ENCODE measurements around the gene MTHFD1. TPM values are rescaled to one million over a fixed set of nuclear protein-coding genes. Genes with fewer than 3 reads are reported as not detected.
"Not testable (repeated sequence)": the region's sequence is repeated elsewhere in the genome, so short reads cannot be mapped to it uniquely, and the experiment has no call there.

Gene MTHFD1
- polyA plus RNA-seq, 2 of the 4 experiments (the other 2 are of a cell fraction) = 105 to 159 TPM

GRCh38 chr14:64364907-64365306 lies 23.2 kb upstream of the MTHFD1 start:
- WGBS (ENCODE audit: missing lambda C conversion rate) = 84% methylated on average over 3 of the region's 3 CpGs
- Histone ChIP-seq H3K27ac (no peak overlapping the region), H3K9me3 (no peaks in the 10 kb centered on the region), H3K4me1 (no peaks in the 10 kb centered on the region), H3K4me3 (no peak overlapping the region), H3K4me2 (no peak overlapping the region)
- ATAC-seq (no peak), DNase-seq (ENCODE audit: low read depth in 1 of 2, low spot score in 1 of 2) (no peak), FAIRE-seq (no peak)
- TF ChIP-seq TFCP2L1 (CRISPR knock-in tag; IDR thresholded peaks at IDR 0.05) (no peak), FOSB (CRISPR knock-in tag; IDR thresholded peaks at IDR 0.05) (no peak), JUNB (IDR thresholded peaks at IDR 0.05) (no peak), MAX (IDR thresholded peaks at IDR 0.05) (no peak), ESRRA (IDR thresholded peaks at IDR 0.05; ENCODE audit: borderline replicate concordance, low read length) (no peak), EHMT2 (IDR thresholded peaks at IDR 0.05; ENCODE audit: low read depth) (no peak)
- ChIA-PET CTCF (interaction anchor here (0.6 kb wide), 3 partner anchors 8 to 29 kb away, joined by 3 to 5 read pairs (median 3); no protein-coding TSS in a partner anchor), POLR2A (no interaction called here)

GRCh38 chr14:64365358-64365889 lies 22.7 kb upstream of the MTHFD1 start:
- 84% methylated on average over 9 of the region's 9 CpGs for WGBS (ENCODE audit: missing lambda C conversion rate)
- H3K4me3 ChIP-seq; POLR2A ChIA-PET; H3K4me1 ChIP-seq; DNase-seq (ENCODE audit: low read depth in 1 of 2, low spot score in 1 of 2); H3K4me2 ChIP-seq; H3K9me3 ChIP-seq; FAIRE-seq; H3K27ac ChIP-seq; ATAC-seq: not testable (repeated sequence)
- CTCF ChIA-PET = interaction anchor here (0.6 to 1.1 kb wide), 3 partner anchors 8 to 28 kb away, joined by 3 to 5 read pairs (median 3); no protein-coding TSS in a partner anchor

GRCh38 chr14:64369201-64369600 lies 19.0 kb upstream of the MTHFD1 start:
- ChIA-PET CTCF (interaction anchor here (0.7 kb wide), 1 partner anchor 24 kb away, joined by 3 read pairs; no protein-coding TSS in a partner anchor), POLR2A (no interaction called here)
- ATAC-seq = no peak
- no peak for FAIRE-seq
- no peaks in the 10 kb centered on the region for H3K9me3 ChIP-seq
- H3K4me1 ChIP-seq = no peaks in the 10 kb centered on the region
- no peak overlapping the region for H3K4me3 ChIP-seq
- no peak for TF ChIP-seq MAZ (IDR thresholded peaks at IDR 0.05; ENCODE audit: borderline replicate concordance, low read depth, low read length)
- TF ChIP-seq CBX2 (IDR thresholded peaks at IDR 0.05; ENCODE audit: borderline replicate concordance, low read depth) = no peak
- no peak for TF ChIP-seq NFE2L2 (conservative IDR thresholded peaks at IDR 0.05; ENCODE audit: low read length)
- no peak overlapping the region for H3K4me2 ChIP-seq
- no peak overlapping the region for H3K27ac ChIP-seq
- DNase-seq (ENCODE audit: low read depth in 1 of 2, low spot score in 1 of 2) = no peak
- 92% methylated on average over 2 of the region's 2 CpGs for WGBS (ENCODE audit: missing lambda C conversion rate)

- Histone ChIP-seq H3K27ac (peak overlapping the region; percentile 86 to 95), H3K4me2 (peak overlapping the region; percentile 95), H3K4me3 (peak overlapping the region; percentile 77), H3K4me1 (peaks cover 8% of the 10 kb centered on the region; the same call in 2 of the 3 replicates), H3K9me3 (no peaks in the 10 kb centered on the region)
- ChIA-PET POLR2A (interaction anchor here (0.7 to 2.3 kb wide), 16 partner anchors 8 to 746 kb away, joined by 3 to 16 read pairs (median 6); partner anchors contain the start of genes CHURC1, HSPA2, WDR89 and ZBTB1), CTCF (interaction anchor here (0.9 to 1.7 kb wide), 12 partner anchors 9 to 249 kb away, joined by 3 to 8 read pairs (median 3); no protein-coding TSS in a partner anchor)
- ATAC-seq (peak; percentile 64 to 66), DNase-seq (ENCODE audit: low read depth in 1 of 2, low spot score in 1 of 2) (peak; percentile 41 to 54), FAIRE-seq (no peak)
- 4% methylated on average over 23 of the region's 28 CpGs for WGBS (ENCODE audit: missing lambda C conversion rate)
- TF ChIP-seq EHF (CRISPR knock-in tag; IDR thresholded peaks at IDR 0.05) (no peak), RARB (CRISPR knock-in tag; IDR thresholded peaks at IDR 0.05) (no peak), ZNF302 (CRISPR knock-in tag; IDR thresholded peaks at IDR 0.05) (no peak), TP53 (CRISPR knock-in tag; IDR thresholded peaks at IDR 0.05) (0 out of 2 replicates have a peak, but pooled peaks have one; percentile 26), NR3C1 (IDR thresholded peaks at IDR 0.05) (no peak), NFE2L2 (conservative IDR thresholded peaks at IDR 0.05; ENCODE audit: low read length) (no peak), FOXS1 (CRISPR knock-in tag; IDR thresholded peaks at IDR 0.05) (no peak), CEBPB (IDR thresholded peaks at IDR 0.05) (no peak), ZC3H11A (IDR thresholded peaks at IDR 0.05) (no peak), KDM5A (IDR thresholded peaks at IDR 0.05) (no peak), HOXB13 (CRISPR knock-in tag; IDR thresholded peaks at IDR 0.05; ENCODE audit: low read depth) (0 out of 2 replicates have a peak, but pooled peaks have one; percentile 11)
Observed at GRCh38 chr14:64387232-64387781, 846 bp upstream of the MTHFD1 start.

All from A549 (cell line).